GM13977 (cell line): Measurements from ENCODE around the gene CEBPB.
A peak's percentile ranks its signal among the peaks of the same experiment; 100 is the strongest.

Source experiments
- DNase-seq: peaks from one replicate; pipeline ENCODE4 v3.0.0; 2012; ENCODE audit warnings: low spot score
- in situ Hi-C: fragments of 300-500 bp; cut with MboI; formaldehyde crosslinking; loops from one replicate; pipeline ENCODE4 v1.12.0; 2022; ENCODE audit warnings: low sequenced_read_pairs, low pct_unique_long_range_greater_than_20kb, mixed read lengths, inconsistent platforms; ENCODE audit not compliant: unreplicated experiment
- TF ChIP-seq, protein P1 (sequence below): IDR thresholded peaks from 2 replicates; pipeline ENCODE4 v1.5.1; 2012; ENCODE audit warnings: mild to moderate bottlenecking, control low read depth; ENCODE audit not compliant: insufficient read depth; ENCODE audit errors: extremely low read depth, missing control alignments

The CEBPB gene

DNA sequence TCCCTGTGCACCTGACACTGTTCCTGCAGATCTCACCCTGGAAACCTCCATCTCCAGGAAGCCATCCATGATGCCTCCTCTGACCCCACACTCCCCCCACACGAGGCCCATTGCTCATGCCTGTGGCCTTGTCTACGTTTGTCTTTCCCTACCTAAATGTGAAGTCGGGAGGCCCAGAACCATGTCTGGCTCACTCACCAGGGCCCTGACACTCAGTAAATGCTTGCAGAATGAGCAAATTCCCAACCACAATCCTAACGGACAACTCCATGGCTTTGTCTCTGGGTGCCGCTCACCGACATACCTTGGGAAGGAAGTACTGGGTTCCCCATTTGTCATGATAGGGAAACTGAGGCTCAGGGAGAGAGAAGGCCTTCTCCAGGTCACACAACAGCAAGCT is 44.4 kb upstream of the CEBPB start:
- in situ Hi-C loops, result no loop called here
- TF ChIP-seq, protein P1, sequence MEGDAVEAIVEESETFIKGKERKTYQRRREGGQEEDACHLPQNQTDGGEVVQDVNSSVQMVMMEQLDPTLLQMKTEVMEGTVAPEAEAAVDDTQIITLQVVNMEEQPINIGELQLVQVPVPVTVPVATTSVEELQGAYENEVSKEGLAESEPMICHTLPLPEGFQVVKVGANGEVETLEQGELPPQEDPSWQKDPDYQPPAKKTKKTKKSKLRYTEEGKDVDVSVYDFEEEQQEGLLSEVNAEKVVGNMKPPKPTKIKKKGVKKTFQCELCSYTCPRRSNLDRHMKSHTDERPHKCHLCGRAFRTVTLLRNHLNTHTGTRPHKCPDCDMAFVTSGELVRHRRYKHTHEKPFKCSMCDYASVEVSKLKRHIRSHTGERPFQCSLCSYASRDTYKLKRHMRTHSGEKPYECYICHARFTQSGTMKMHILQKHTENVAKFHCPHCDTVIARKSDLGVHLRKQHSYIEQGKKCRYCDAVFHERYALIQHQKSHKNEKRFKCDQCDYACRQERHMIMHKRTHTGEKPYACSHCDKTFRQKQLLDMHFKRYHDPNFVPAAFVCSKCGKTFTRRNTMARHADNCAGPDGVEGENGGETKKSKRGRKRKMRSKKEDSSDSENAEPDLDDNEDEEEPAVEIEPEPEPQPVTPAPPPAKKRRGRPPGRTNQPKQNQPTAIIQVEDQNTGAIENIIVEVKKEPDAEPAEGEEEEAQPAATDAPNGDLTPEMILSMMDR, result no peak
- no peak for DNase-seq

DNA sequence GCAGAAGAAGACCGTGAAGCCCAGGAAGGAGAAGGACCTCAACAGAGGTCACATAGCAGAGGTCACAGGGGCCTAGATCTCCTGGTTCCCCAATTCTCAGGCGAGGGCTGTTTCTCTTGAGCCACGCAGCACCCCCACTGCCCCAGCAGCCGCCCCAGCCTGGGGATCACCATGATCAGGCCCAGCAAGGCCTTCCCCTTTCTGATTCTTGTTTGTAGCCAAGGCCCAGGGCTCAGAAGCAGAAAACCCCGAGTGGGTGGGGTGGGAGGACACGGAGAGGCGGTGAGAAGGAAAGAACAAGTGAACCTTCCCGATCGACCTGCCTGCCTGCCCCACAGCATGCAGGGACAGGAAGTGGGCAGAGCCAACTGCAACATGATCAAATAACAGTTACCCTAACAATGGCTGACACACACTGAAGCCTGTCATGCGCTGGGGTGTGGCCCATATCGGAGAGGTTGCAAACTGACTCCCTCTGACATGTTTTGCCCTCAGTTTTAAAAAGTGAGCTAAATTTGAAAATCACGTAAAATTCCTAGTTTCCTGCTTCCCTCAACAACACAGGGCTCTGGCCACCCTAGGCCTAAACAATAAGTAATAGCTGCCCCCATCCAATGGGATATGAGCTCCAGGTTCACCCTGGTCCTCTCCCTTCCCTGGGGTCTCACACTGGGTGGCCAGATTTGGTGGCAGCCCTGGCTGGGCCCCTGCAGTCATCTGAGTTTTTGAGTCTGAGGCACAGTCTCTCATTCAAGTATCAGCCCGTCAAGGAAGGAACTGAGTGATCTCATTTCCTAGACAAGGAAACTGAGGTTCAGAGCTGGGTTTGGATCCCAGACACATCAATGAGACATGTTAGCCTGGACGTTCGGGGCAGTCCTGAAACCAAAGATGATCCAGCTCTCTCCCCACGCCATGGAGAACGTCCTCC is 43.6 kb upstream of the CEBPB start:
- in situ Hi-C loops, result no loop called here
- DNase-seq, result peak; percentile 75
- TF ChIP-seq, protein P1, result no peak

DNA sequence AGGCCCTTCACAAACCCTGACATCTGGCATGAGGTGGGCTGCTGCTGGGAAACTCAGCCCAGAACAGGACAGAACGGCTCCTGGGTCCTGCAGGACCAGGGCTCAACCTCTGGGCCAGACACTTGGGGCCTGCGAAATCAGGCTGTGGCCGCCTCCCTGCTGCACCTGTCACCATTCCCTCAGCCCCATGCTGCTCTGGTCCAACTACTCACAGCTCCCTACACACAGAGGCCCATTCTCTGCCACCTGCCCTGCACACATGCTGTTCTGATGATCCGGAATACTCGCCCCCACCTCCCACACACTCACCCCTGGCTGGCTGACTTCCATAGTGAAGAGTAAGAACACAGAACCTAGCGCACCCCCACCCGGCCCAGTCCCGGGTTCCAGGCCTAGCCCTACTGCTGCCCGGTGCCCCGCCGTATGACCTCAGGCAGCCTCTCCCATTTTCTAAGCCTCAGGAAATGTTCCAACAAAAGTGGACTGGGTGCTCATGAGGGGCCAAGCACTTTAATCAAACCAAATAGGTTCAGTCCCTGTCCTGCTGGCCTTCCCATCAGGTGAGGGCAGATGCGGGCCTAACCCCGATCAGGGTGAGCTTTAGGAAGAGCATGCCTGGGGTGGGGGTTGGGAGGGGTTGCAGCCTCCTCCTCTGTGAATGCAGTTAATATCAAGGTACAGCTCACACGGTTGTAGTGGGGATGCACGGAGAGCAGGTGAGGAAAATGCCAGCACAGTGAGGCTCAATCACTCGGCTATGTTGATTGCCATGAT is 41.0 kb upstream of the CEBPB start:
- TF ChIP-seq, protein P1, result no peak
- in situ Hi-C loops, result no loop called here
- DNase-seq, result no peak

DNA sequence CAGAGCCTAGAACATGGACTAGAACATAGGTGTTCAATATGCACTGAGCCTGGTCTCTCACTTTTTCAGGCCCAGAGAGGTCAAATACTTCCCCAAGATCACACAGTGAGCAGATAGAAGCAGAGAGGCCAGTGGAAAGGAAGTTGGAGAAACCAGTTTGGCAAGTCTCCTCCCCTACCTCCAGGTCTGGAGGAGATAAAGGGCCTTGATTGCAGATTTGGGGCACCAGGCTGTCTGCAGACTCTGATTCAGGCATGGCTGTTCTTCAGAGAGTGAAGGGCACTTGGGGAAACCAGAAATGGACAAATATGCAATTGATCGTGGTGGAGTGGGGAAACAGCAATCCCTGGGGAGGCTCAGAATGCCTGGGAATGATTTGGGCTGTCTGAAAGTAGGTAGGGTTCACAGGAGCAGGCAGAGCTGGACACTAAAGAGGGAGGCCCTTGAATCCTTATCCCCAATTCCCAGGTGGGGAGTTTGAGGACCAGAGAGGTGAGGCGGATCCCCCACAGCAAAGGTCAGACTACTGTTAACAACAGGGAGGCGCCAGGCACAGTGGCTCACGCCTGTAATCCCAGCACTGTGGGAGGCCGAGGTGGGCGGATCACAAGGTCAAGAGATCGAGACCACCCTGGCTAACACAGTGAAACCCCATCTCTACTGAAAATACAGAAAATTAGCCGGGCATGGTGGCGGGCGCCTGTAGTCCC is 39.4 kb upstream of the CEBPB start:
- in situ Hi-C loops, result no loop called here
- DNase-seq, result no peak
- TF ChIP-seq, protein P1, result no peak

DNA sequence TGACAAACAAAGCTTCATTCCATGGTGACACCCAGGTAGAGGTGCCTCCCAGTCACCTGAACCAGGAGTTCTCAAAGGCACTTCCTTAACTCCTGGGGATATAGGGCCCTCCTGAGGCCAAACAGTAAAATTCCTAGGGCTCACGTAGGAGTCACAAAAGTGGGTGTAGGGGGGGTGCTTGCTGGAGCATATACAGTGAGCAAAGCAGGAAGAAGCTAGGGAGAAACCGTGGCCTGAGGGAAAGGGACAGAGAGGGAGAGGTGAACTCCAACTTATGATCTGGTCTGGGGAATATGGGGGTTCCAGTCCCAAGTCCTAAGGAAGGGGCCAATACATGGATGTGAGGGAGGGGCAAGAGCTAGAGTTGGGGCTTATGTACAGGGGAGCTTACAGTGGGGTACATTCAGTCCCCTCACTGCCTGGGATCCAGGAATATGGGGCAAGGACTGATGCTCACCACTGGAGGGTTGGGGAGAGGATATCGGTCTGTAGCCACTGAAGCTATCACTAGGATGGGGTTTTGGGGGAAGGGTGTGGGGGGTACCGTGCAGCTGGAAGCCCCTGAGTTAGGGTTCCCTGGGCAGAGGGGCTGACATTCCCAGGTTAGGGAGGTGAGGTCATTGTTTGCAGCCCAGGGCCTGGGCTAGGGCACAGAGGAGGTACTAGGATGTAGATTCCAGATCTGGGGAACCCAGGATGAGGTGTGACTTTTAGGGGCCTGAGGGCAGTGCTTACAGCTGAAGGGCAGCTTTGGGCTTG is 38.1 kb upstream of the CEBPB start:
- DNase-seq, result no peak
- in situ Hi-C loops, result no loop called here
- TF ChIP-seq, protein P1, result no peak

DNA sequence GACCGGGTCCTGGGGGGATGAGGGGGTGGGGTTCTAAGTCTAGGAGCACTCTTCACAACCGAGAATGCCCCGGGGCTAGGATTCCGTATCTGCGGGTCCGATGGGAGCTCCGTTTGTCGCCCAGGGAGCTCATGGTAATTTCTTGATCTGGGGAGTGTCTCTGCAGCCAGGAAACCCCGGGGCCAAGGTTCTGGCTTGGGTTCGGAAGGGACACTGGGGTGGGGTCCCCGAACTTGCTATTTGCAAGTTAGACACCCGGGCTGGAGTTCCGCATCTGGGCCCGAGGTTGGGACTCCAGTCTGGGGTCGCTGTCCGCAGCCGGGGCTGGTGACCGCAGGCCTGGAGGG is 37.5 kb upstream of the CEBPB start:
- TF ChIP-seq, protein P1, result no peak
- in situ Hi-C loops, result no loop called here
- DNase-seq, result peak; percentile 53
